Ascending aorta (tissue), 2 donors: ENCODE results near the gene MS4A10. TPM values are rescaled to one million over a fixed set of nuclear protein-coding genes. Genes with fewer than 3 reads are reported as not detected.

ENCODE experiments used
- DNase-seq, 2 donors: peaks; one replicate each; pipeline ENCODE4 v3.0.0-alpha.2; 2019; ENCODE audit warnings: low spot score in 2 of 2
- H3K27ac ChIP-seq, 2 donors: fragments of 200-600 bp; sonication (generic); one replicate each; pipeline ENCODE4 v1.5.1; 2016 to 2017; ENCODE audit warnings: mild to moderate bottlenecking in 1 of 2
- H3K27me3 ChIP-seq: fragments of 200-600 bp; sonication (generic); one replicate; pipeline ENCODE4 v1.5.1; 2017
- H3K36me3 ChIP-seq, 2 donors: fragments of 200-600 bp; sonication (generic); one replicate each; pipeline ENCODE4 v1.5.1; 2016
- H3K4me1 ChIP-seq, 2 donors: fragments of 200-600 bp; sonication (generic); one replicate each; pipeline ENCODE4 v1.5.1; 2016 to 2017; ENCODE audit warnings: mild to moderate bottlenecking in 1 of 2
- H3K4me3 ChIP-seq, 2 donors: fragments of 200-600 bp; sonication (generic); one replicate each; pipeline ENCODE4 v1.5.1; 2016 to 2017; ENCODE audit warnings: mild to moderate bottlenecking in 1 of 2
- H3K9me3 ChIP-seq, 2 donors: fragments of 200-600 bp; sonication (generic); one replicate each; pipeline ENCODE4 v1.5.1; 2016
- intact Hi-C: fragments of 100-400 bp; cut with DNase I; formaldehyde crosslinking; loops from one replicate; pipeline ENCODE4 v1.15.1; 2023
- total RNA-seq: library from RNA; depleted of rRNA; stranded (reverse); fragments of >200 nt; gene quantifications from one replicate; pipeline ENCODE4 v1.1.0, GENCODE V29; 2016
- TF ChIP-seq, protein P1 (sequence below), 3 experiments: fragments of 200-600 bp in 2 of 3; fragments of 450-650 bp in 1 of 3; sonication (generic) in 2 of 3; IDR thresholded peaks; one replicate each; pipeline ENCODE4 v1.5.1; 2016 to 2019; ENCODE audit warnings: antibody characterized with exemption in 3 of 3, mild to moderate bottlenecking in 1 of 3, moderate library complexity in 1 of 3

MS4A10 gene
- total RNA-seq, 1 donor from 2014 or later = not detected

DNA sequence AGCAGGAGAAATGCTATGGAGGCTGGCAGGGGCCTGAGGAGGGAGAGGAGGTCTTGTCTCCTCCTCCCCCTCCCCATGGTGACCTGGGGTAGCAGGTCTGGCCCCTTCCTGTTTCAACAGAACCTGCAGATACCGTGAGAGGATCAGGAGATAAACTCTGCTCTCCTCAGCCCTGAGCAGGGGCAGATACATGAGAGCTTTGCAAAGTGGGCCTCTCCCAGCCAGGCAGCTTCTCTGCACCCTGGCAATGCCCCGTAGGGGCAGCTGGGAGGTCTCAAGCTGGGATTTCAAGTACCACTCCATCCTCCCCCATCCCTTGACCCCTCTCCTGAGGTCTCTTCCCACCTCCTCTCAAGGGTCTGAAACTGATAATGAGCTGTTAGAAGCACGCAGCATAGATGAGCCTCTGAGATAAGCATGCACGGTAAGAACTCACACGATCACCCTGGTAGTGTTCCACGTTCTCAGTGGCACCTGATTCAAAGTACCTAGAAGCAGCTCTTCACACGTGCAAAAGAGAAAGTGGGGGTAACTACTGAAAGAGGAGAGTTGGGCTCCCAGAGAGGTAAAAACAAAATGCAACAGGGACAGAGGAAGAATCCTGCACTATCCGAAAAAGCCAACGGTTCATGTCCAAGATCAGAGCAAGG lies 51.9 kb downstream of the MS4A10 start:
- intact Hi-C loops = no loop called here
- peaks cover 6 to 12% of the 10 kb centered on the region in 2 donors for H3K4me1 ChIP-seq
- TF ChIP-seq, protein P1, sequence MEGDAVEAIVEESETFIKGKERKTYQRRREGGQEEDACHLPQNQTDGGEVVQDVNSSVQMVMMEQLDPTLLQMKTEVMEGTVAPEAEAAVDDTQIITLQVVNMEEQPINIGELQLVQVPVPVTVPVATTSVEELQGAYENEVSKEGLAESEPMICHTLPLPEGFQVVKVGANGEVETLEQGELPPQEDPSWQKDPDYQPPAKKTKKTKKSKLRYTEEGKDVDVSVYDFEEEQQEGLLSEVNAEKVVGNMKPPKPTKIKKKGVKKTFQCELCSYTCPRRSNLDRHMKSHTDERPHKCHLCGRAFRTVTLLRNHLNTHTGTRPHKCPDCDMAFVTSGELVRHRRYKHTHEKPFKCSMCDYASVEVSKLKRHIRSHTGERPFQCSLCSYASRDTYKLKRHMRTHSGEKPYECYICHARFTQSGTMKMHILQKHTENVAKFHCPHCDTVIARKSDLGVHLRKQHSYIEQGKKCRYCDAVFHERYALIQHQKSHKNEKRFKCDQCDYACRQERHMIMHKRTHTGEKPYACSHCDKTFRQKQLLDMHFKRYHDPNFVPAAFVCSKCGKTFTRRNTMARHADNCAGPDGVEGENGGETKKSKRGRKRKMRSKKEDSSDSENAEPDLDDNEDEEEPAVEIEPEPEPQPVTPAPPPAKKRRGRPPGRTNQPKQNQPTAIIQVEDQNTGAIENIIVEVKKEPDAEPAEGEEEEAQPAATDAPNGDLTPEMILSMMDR (IDR thresholded peaks at IDR 0.05) = no peak
- no peak overlapping the region for H3K4me3 ChIP-seq
- no peaks in the 10 kb centered on the region for H3K27me3 ChIP-seq
- no peaks in the 10 kb centered on the region for H3K9me3 ChIP-seq
- no peaks in the 10 kb centered on the region for H3K36me3 ChIP-seq
- DNase-seq = no peak
- H3K27ac ChIP-seq = no peak overlapping the region

DNA sequence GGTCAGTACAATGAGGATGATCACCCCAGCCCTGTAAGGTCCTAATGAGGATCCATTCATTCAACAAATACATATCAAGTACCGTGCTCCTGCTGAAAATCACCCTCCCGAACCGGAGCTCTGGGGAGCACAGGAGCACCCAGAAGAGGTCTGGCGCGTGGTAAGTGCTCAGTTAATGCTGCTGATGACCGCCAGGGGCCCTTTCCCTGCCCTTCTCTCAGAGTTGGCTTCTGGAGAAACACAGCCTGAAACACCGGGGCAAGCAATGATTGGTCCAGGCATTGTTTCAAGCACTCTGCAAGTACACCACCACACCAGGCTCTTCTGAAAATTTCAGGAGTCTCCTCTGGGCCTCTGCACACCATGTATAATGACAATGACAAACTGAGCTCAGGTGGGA lies 53.0 kb downstream of the MS4A10 start:
- peaks cover 15 to 16% of the 10 kb centered on the region in 2 donors for H3K4me1 ChIP-seq
- no peaks in the 10 kb centered on the region for H3K27me3 ChIP-seq
- H3K36me3 ChIP-seq = no peaks in the 10 kb centered on the region
- TF ChIP-seq, protein P1 (IDR thresholded peaks at IDR 0.05) = no peak
- no peaks in the 10 kb centered on the region for H3K9me3 ChIP-seq
- no peak overlapping the region for H3K27ac ChIP-seq
- intact Hi-C loops = no loop called here
- DNase-seq = no peak
- no peak overlapping the region for H3K4me3 ChIP-seq

DNA sequence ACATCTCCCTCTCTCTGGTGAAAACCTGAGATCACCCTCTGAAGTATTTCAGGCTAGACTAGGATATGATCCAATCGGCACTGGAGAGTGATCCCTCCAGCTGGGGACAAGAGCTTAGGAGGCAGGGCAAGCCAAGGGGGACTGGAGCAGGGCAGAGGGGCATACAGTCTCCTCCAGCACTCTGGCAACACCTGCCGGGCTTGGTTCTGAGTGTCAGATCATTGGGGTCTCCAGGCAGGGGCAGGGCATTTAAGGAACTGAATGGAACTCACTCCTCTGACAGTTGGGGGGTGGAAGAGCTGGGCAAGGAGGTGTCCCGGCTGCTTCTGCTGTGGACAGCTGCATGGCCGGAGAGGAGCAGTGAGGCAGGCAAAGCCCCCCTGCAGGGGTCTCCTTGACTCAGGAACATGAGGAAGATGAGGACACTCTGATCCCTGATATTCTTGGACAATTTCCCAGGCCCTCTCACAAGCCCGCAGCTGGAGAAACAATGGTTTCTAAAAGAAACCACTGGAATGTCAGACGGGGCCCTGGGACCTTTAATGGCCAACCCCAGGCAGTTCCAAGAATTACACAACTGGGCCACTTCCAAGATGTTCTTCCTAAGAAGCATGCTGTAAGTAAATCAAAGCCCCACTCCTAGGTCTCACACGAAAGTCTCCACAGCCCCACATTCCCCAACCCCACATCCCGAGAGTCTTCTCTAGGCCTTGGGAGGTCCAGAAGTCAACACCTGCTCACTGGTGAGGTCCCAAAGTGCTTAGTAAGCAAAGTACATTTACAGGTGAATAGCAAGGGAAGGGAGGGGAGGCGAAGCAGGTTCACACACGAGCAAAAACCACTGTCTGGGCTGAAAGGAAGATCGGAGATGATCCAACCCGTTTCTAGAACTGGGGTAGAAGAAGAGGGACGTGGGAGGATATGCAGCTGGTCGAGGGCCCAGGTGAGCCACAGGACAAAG lies 55.6 kb downstream of the MS4A10 start:
- no peaks in the 10 kb centered on the region for H3K27me3 ChIP-seq
- intact Hi-C loops = loop anchor here (1.0 to 5.0 kb wide), 3 partner anchors 66 to 322 kb away; partner anchors contain the start of genes PRPF19 and VPS37C
- H3K4me3 ChIP-seq = peak overlapping the region; percentile 76 to 94
- peaks cover 19 to 24% of the 10 kb centered on the region in 2 donors for H3K4me1 ChIP-seq
- no peak for DNase-seq
- H3K27ac ChIP-seq = peak overlapping the region; percentile 66 to 73
- TF ChIP-seq, protein P1 (IDR thresholded peaks at IDR 0.05) = no peak
- no peaks in the 10 kb centered on the region for H3K36me3 ChIP-seq
- no peaks in the 10 kb centered on the region for H3K9me3 ChIP-seq

DNA sequence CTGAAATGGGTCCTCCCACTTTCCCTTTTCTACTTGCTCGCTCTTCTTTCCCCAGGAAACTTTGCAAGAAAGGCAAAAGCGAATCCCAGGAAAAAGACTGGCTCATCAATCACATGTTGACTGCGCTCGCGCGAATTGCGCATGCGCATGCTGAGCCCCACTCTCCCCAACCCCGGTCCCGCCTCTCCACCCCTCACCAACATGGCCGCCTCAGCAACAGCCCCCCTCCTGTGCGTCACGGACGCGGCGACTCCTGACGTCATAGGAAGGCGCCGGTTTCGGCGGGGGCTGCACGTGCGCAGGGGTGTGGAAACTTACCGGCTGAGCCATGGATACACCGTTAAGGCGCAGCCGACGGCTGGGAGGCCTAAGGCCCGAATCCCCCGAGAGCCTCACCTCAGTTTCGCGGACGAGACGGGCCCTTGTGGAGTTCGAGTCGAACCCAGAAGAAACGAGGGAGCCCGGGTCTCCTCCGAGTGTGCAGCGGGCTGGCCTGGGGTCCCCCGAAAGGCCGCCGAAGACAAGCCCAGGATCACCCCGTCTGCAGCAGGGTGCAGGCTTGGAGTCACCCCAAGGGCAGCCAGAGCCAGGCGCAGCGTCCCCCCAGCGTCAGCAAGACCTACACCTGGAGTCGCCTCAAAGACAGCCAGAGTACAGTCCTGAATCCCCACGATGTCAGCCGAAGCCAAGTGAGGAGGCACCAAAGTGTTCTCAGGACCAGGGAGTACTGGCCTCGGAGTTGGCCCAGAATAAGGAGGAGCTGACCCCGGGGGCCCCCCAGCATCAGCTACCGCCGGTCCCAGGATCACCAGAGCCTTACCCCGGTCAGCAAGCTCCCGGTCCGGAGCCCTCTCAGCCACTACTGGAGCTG lies 56.9 kb downstream of the MS4A10 start, which contains the start of gene CCDC86:
Gene CCDC86 (plus strand): TSS at position 317 of the 871 bp plus-strand sequence. CDS start 12 bp downstream, at position 329.
- Histone ChIP-seq H3K4me1 (peaks cover 19 to 24% of the 10 kb centered on the region in 2 donors), H3K36me3 (no peaks in the 10 kb centered on the region)
- intact Hi-C loops = loop anchor here (1.0 to 5.0 kb wide), 3 partner anchors 64 to 320 kb away; partner anchors contain the start of genes PRPF19 and VPS37C

More for the DNA sequence above, 56.9 kb downstream of the MS4A10 start, which contains the start of gene CCDC86:
- Histone ChIP-seq H3K27ac (peak within 1 kb of the TSS; percentile 66 to 73), H3K4me3 (peak within 1 kb of the TSS; percentile 76 to 94), H3K9me3 (no peaks in the 10 kb centered on the region), H3K27me3 (no peaks in the 10 kb centered on the region)
- TF ChIP-seq, protein P1 (IDR thresholded peaks at IDR 0.05) = no peak
- peak; percentile 90 to 98 for DNase-seq
